Measurements from ENCODE around the gene IRF2.
A peak's percentile ranks its signal among the peaks of the same experiment; 100 is the strongest.

Gene IRF2

GRCh38 chr4:184450045-184450444, 24.3 kb downstream of the IRF2 start:
- DNase-seq = no peak

GRCh38 chr4:184448821-184449220, 25.5 kb downstream of the IRF2 start:
- DNase-seq = peak; percentile 79

- no peak for DNase-seq
Observed at GRCh38 chr4:184448141-184448540, 26.2 kb downstream of the IRF2 start.

GRCh38 chr4:184447664-184448063, 26.7 kb downstream of the IRF2 start:
- no peak for DNase-seq

GRCh38 chr4:184446132-184446658, 28.2 kb downstream of the IRF2 start:
- no peak for DNase-seq

GRCh38 chr4:184444953-184445309, 29.4 kb downstream of the IRF2 start:
- no peak for DNase-seq

GRCh38 chr4:184444215-184444952, 30.0 kb downstream of the IRF2 start:
- no peak for DNase-seq

- no peak for DNase-seq
Observed at GRCh38 chr4:184443318-184443717, 31.0 kb downstream of the IRF2 start.

- no peak for DNase-seq
Observed at GRCh38 chr4:184442314-184442635, 32.1 kb downstream of the IRF2 start.

GRCh38 chr4:184441461-184442313, 32.7 kb downstream of the IRF2 start:
- DNase-seq = no peak

- no peak for DNase-seq
Observed at GRCh38 chr4:184440595-184441358, 33.6 kb downstream of the IRF2 start.

- peak; percentile 58 for DNase-seq
Observed at GRCh38 chr4:184439856-184440594, 34.3 kb downstream of the IRF2 start.

GRCh38 chr4:184439386-184439785, 35.0 kb downstream of the IRF2 start:
- no peak for DNase-seq

GRCh38 chr4:184438375-184438774, 36.0 kb downstream of the IRF2 start:
- DNase-seq = no peak

GRCh38 chr4:184437565-184438265, 36.6 kb downstream of the IRF2 start:
- no peak for DNase-seq

GRCh38 chr4:184434501-184435066, 39.8 kb downstream of the IRF2 start:
- no peak for DNase-seq

- no peak for DNase-seq
Observed at GRCh38 chr4:184434021-184434420, 40.3 kb downstream of the IRF2 start.

- no peak for DNase-seq
Observed at GRCh38 chr4:184433258-184433892, 41.0 kb downstream of the IRF2 start.

- no peak for DNase-seq
Observed at GRCh38 chr4:184432127-184432922, 42.0 kb downstream of the IRF2 start.

- no peak for DNase-seq
Observed at GRCh38 chr4:184430163-184430562, 44.2 kb downstream of the IRF2 start.
